Measurements from ENCODE around the gene SLC5A5.

The SLC5A5 gene

DNA sequence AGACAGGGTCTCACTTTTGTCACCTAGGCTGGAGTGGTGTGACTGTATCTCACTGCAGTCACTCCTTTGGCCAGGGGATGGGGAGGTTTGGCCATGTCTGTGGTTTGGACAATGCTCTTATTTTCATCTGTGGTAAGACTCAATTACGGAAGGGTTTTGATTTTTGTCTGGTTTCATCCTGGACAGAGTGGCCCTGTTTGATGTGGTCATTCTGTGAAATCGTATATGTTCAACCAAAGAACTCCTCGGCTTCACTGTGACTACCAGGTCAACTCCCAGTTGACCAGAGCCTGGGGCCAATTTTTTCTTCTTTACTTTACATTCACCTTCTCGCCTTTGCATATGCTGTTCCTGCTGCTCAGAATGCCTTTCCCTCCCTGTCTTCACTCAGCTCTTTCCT lies 54.3 kb downstream of the SLC5A5 start:
- no peak for DNase-seq

DNA sequence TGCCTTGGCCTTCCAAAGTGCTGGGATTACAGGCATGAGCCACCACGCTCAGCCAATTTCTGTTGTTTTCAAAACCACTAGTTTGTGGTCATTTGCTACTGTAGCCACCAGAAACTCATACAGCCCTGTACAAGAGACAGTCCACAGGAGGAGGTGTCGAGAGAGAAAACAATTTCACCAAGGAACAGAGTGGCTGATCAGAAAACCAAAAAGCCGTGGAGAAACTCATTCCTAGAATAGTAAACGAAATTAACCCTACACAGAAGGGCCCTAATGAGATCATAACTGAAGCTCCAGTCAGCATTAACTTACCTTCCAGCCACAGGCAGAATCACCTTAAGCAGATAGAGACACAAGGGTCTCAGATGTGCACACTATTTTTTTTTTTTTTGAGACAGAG lies 57.3 kb downstream of the SLC5A5 start:
- DNase-seq, result no peak

DNA sequence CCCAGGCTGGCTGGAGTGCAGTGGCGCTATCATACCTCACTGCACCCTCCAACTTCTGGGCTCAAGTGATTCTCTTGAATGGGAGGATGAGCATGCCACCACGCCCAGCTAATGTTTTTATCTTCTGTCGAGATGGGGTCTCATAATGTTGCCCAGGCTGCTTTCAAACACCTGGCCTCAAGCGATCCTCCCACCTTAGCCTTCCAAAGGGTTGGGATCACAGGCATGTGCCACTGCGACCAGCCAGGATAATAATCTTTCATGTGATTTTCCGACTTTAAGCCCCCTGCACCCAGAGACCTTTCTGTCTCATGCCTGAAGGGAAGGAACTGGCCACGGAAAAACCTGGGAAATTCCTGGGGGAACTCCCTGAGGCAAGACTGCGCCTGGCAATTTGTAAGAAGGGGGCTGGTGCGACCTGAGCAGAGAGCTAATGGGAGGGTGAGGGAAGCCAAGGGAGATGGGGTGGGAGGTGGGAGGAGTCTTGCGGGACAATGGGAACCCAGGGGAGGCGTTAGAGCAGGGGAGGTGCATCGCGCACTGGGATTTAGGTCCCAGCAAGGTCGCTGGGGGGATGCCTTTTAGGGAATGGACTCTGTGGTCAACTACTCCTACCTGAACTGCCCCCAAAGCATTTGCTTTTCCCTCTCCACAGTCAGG lies 59.9 kb downstream of the SLC5A5 start:
- no peak for DNase-seq

DNA sequence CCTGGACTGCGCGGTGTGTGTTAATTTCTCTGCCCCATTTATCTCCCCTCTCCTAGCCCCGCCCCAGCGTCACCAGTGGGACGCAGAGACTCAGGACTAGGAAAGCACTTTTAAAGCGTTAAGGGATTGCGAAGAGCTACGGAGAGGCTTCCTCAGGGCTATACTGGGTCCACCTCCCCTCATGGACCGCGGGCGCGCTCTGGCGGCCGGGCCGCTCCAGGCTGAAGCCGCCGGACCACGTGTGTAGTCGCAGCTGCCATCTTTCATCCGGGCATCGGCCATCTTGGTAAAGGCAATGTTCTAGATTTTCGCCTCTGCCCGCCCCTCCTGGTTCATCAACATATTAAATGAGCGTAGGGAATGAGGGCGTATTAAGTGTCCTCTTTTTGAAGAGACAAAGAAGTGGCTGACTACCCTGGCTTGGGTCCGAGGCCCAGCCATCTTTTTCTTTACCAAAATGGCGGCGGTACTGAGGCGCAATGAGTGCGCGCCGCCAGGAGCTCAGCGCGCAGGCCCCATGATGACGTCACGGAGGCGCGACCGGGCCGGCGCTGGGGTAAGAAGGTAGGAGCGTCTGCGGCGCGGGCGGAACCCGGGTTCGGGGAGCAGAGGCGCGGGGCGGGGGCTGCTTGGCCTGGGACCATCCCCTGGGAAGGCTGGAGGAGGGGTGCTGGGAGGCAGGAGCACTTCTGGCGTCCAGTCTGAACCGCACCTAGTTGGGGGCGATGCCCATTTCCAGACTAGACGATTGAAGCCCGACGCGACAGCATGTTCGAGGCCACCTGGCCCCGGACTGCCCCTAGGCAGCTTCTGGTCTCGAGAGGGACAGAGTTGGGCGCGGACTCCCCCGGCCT lies 61.0 kb downstream of the SLC5A5 start, which contains the start of gene CCDC124:
Gene CCDC124, plus strand, starts transcription at position 531 of the 854 bp plus-strand sequence. CDS start 3,406 bp downstream, outside the sequence.
- DNase-seq, result peak; percentile 88

DNA sequence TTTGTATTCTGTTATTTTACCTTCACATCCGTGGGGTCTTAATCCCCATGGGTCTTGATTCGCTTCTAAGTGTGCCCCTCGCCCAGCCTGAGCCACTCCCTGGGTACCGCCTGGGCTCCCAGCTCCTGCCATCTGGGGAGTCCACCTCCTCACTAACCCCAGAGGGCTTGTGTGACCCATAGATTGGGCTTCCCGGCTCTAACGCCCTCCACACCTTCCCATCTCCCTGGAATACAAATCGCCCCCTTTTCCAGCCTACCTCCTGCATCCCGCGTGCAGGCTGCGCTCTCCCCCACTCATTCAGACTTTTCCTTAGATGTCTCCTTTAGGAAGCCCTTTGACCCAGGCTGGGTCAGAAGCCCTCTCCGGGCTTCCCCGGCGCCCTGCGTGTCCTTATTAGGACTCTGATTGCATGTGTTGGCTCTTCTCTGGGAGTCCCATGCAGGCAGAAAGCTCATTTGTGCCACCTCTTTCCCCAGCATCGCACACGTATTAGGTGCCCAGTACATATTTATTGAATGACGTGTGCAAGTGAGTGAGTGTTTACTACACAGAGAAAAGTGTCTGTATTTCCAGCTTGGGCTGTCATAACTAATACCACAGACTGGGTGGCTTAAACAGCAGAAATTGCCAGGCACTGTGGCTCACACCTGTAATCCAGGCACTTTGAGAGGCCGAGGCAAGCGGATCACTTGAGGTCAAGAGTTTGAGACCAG lies 61.8 kb downstream of the SLC5A5 start:
- DNase-seq, result no peak

DNA sequence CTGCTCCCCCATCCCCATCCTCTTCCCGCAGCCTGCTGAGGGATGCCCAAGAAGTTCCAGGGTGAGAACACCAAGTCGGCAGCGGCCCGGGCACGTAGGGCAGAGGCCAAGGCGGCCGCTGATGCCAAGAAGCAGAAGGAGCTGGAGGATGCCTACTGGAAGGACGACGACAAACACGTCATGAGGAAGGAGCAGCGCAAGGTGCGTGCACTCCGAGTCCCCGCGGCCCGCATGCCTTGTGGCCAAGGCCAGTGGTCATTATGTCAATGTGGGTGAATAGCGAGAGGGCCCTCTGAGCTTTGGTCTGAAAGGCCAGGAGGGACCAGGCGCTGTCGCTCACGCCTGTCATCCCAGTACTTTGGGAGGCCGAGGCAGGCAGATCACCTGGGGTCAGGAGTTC lies 64.6 kb downstream of the SLC5A5 start:
- DNase-seq, result no peak

DNA sequence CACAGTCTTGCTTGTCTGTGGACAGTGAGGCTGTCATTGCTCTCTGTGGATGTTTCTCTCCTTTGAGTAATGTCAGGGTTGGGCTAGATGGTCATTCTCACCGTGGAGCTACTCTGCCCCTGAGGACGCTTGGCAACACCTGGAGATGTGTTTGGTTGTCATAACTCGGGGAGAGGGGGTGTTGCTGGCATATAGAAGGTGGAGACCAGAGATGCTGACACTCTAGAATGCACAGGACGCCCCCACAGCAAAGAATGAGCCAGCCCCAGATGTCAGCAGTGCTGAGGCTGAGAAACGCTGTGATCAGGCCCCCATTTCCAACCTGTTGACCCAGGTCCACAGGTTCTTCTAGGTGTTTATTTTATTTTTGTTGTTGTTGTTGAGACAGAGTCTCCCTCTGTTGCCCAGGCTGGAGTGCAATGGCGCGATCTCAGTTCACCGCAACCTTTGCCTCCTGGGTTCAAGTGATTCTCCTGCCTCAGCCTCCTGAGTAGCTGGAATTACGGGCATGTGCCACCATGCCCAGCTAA lies 65.7 kb downstream of the SLC5A5 start:
- no peak for DNase-seq

DNA sequence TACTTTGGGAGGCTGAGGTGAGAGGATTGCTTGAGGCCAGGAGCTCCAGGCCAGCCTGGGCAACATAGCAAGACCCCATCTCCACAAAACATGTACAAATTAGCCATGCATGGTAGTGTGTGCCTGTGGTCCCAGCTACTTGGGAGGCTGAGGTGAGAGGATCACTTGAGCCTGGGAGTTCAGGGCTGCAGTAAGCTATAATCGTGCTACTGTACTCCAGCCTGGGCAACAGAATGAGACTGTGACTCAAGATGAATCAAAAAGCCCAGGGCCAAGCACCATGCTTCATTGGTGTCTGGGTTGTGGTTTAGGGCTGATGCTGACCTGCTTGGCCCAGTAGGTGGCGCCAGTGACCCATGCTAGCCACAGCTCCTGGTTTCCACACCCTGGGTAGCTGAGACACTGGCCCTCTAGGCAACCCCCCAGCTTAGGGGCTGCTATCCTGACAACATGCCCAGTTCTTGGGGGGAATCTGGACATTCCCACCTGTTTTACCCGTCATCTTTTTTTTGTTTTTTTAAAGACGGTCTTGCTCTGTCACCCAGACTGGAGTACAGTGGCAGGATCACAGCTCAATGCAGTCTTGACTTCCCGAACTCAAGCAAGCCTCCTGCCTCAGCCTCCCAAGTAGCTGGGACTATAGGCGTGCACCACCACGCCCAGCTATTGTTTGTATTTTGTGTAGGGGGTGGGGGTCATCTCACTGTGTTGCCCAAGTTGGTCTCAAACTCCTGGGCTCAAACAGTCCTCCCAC lies 66.5 kb downstream of the SLC5A5 start:
- DNase-seq, result peak; percentile 74

DNA sequence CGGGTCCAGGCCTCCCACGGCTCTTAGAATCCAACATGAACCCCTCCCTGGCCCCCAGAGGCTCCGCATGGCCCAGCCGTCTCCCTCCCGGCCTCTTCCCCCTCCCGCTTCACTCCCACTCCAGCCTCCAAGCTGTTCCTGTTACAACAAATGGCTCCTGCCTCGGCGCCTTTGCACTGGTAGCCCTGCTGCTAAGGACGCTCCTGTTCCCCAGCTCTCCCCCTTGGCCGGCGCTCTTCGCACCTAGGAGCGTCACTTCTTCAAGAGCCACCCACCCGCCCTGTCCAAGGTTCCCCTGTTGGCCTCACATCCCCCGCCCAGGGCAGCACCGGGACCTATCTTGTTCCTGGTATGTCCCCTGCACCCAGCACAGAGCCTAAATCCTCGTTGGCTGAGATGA lies 70.4 kb downstream of the SLC5A5 start:
- no peak for DNase-seq

DNA sequence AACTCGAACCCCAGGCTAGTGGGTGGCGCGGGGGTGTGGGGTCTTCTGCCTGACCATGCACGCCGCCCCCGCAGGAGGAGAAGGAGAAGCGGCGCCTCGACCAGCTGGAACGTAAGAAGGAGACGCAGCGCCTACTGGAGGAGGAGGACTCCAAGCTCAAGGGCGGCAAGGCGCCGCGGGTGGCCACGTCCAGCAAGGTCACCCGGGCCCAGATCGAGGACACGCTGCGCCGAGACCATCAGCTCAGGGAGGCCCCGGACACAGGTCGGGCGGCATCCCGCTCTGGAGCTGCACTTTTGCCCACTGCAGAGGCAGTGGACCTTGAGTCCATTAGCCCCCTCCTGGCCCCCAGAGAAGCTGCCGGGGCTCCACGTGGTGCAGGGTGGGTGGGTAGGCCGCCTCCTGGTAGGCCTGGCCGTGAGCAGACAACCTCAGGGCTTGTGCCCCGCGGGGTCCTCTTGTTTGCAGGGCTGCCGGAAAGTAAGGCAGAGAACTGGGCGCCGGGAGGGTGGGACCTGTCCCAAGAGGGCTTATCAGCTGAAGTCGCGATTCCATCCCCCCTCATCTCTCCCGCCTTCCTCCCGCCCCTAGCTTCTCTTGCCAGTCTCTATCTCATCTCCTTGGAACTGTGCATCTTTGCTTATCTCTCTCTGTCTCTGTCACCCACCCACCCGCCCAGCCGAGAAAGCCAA lies 71.0 kb downstream of the SLC5A5 start:
- no peak for DNase-seq

DNA sequence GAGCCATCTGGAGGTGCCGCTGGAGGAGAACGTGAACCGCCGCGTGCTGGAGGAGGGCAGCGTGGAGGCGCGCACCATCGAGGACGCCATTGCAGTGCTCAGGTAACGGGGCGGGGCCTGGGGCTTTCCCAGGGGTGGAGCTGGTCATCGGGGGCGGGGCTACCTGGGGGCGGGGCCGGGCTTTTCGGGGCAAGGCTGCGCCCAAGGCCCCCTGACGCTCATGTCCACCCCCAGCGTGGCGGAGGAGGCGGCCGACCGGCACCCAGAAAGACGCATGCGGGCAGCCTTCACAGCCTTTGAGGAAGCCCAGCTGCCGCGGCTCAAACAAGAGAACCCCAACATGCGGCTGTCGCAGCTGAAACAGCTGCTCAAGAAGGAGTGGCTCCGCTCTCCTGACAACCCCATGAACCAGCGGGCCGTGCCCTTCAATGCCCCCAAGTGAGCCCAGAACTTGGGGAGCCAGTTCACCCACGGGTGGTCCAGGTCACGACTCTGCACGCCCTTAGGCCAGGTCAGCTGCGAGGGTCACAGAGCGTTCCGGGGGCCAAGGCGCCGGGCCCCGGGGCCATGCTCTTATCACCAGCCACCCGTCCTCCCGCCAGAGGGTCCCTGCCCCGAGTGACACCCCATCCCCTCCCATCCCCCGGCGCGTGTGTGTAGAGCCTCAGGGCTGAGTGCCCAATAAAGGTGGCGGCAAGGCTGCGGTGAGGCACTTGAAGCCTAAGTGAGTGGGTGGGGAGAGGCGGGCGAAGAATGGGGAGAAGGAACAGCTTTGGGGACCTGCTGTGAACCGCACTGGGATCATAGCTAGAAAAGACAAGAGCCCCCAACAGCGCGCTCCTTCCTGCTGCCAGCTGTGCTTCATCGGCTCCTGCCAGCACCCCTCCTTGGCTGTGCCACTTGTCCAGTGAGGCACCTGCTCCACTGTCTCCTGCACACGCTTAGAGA lies 71.8 kb downstream of the SLC5A5 start:
- no peak for DNase-seq

DNA sequence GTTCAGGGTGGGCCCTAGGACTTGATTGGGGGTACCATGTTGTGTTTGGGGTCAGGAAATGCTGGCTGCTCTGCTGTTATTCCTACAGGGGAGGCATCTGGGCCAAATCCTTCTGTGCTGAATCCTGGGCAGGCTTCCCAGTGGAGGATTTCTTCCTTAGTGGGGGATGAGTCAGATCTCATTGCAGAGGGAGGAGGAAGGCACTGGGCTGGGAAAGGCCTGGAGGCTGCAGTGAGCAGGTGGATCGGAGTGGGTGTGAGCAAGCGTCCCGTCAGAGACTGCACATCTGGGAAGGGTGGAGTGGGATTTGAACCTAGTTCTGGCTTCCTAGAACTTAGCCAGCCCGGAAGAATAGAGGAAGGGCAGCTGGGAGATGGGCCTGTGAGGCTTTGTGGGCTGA lies 72.6 kb downstream of the SLC5A5 start:
- DNase-seq, result no peak

Data from activated T-cell treated with anti-CD3 and anti-CD28 coated beads for 4 hours (primary cell).